Measurements from ENCODE around the gene CABP4.
A peak's percentile ranks its signal among the peaks of the same experiment; 100 is the strongest.
"Not testable (repeated sequence)": the region's sequence is repeated elsewhere in the genome, so short reads cannot be mapped to it uniquely, and the experiment has no call there.

The CABP4 gene

GRCh38 chr11:67456068-67456705, 1.0 kb downstream of the CABP4 start:
- DNase-seq, result no peak

GRCh38 chr11:67457453-67457852, 2.3 kb downstream of the CABP4 start:
- no peak for DNase-seq

- DNase-seq, result no peak
Observed at GRCh38 chr11:67458266-67458665, 3.1 kb downstream of the CABP4 start.

- no peak for DNase-seq
Observed at GRCh38 chr11:67463186-67463585, 8.0 kb downstream of the CABP4 start.

- no peak for DNase-seq
Observed at GRCh38 chr11:67463680-67464410, 8.7 kb downstream of the CABP4 start.

DNA sequence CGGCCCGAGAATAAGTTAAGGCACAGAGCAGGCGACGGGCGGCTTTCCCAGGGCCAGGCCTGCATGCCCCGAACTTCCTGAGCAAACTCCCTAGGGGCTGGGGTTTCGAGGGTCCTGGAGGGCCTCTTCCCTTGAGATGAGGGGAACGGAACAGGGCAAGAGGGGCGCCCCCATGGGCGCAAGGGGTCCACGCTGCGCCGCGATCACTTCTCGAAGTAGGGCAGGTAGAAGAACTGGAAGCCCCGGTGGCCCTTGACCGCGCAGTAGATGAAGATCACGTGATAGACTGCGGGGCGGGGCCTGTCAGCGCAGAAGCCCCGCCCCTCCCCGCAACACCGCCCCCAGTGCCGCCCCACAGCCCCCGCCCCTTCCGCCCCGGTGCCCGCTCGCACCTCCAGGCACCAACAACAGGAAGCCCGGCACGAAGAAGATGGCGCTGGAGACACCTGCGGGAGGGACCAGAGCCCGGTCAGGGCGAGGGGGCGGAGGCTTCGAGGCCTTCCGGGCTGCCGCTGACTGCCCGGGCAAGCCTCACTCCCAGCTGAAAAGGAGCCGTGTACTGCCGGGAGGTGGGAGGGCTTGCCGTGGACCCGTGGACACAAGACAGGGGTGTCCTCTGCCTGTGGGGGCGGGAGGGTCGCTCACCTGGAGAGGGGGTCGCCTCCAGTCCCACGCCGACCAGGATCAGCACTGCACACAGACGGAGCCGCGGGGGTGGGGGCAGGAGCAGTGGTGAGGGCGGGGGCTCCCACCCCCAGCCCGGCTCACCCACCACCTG, 9.4 kb downstream of the CABP4 start:
- DNase-seq, result peak; percentile 60

- no peak for DNase-seq
Observed at GRCh38 chr11:67465189-67465510, 10.0 kb downstream of the CABP4 start.

DNA sequence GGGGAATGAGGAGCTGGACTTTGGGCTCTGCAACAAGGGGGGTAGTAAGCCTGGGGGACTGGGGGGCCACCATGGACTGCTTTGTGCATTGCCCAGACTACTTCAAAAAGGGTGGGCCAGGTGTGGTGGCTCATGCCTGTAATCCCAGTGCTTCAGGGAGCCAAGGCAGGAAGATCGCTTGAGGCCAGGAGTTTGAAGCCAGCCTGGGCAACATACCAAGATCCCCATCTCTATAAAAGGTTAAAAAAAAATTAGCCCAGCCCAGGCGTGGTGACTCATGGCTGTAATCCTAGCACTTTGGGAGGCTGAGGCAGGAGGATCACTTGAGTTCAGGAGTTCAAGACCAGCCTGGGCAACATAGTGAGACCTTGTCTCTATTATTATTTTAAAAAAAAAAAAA, 10.4 kb downstream of the CABP4 start:
- not testable (repeated sequence) for DNase-seq

DNA sequence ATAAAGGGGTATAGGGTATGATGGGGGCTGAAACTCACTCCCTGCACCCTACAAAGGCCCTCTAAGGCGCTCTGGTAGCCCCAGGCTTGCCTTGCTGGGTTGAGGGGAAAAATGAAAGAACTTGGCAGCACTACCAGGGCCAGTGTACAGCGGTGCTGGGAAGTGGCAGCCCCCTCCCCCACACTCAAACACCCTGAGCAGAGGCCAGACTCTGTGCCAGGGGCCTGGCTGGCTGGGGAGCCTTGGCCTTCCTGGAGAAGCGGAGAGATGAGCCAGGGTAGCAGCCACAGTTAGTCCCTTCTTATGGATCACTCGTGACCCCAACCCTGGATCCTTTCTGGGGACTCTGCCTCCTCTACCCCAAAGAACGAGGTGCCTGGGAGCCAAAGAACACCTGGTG, 11.2 kb downstream of the CABP4 start:
- DNase-seq, result no peak

- DNase-seq, result no peak
Observed at GRCh38 chr11:67466962-67467771, 12.0 kb downstream of the CABP4 start.

DNA sequence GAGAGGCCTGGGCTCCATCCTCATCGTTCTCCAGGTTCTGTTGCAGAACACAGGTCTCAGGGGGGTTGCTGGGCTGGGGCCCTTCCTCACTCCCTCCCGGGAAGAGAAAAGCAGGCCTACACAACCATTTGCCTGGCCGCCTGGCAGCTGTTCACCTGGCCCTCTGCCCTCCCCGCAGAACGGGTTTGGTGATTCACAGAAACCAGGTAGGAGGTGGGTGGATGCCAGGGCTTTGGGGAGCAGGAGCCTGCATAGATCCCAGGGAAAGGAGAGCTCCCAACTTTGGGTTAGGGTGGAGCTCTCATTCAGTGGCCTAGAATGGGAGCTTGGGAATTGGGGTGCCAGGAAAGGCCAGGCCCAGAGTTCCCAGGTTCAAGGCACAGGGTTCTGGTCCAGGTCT, 12.9 kb downstream of the CABP4 start:
- no peak for DNase-seq

- peak; percentile 30 for DNase-seq
Observed at GRCh38 chr11:67468456-67468758, 13.3 kb downstream of the CABP4 start.

GRCh38 chr11:67468759-67469507, 13.8 kb downstream of the CABP4 start, which contains the start of gene TMEM134:
TSS of gene TMEM134 (minus strand) at chr11:67469251. CDS start at chr11:67469192, 59 bp downstream.
- DNase-seq, result peak; percentile 94

GRCh38 chr11:67469508-67469811, 14.3 kb downstream of the CABP4 start:
- DNase-seq, result no peak

- no peak for DNase-seq
Observed at GRCh38 chr11:67470337-67471002, 15.3 kb downstream of the CABP4 start.

GRCh38 chr11:67472882-67473281, 17.7 kb downstream of the CABP4 start:
- DNase-seq, result no peak

DNA sequence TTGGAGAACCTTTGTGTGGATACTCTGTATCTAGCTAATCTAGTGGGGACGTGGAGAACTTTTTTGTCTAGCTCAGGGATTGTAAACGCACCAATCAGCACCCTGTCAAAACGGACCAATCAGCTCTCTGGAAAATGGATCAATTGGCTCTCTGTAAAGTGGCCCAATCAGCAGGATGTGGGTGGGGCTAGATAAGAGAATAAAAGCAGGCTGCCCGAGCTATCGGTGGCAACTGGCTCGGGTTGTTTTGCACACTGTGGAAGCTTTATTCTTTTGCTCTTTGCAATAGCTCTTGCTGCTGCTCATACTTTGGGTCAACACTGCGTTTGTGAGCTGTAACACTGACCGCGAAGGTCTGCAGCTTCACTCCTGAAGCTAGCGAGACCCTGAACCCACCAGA, 21.5 kb downstream of the CABP4 start:
- DNase-seq, result not testable (repeated sequence)

DNA sequence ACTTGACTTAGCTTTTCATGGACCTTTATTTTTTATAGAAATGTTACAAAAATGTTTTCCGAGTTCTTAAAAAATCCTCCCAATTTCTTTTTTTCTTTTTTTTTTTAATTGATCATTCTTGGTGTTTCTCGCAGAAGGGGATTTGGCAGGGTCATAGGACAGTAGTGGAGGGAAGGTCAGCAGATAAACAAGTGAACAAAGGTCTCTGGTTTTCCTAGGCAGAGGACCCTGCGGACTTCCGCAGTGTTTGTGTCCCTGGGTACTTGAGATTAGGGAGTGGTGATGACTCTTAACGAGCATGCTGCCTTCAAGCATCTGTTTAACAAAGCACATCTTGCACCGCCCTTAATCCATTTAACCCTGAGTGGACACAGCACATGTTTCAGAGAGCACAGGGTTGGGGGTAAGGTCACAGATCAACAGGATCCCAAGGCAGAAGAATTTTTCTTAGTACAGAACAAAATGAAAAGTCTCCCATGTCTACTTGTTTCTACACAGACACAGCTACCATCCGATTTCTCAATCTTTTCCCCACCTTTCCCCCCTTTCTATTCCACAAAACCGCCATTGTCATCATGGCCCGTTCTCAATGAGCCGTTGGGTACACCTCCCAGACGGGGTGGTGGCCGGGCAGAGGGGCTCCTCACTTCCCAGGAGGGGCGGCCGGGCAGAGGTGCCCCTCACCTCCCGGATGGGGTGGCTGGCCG, 22.3 kb downstream of the CABP4 start:
- DNase-seq, result not testable (repeated sequence)

DNA sequence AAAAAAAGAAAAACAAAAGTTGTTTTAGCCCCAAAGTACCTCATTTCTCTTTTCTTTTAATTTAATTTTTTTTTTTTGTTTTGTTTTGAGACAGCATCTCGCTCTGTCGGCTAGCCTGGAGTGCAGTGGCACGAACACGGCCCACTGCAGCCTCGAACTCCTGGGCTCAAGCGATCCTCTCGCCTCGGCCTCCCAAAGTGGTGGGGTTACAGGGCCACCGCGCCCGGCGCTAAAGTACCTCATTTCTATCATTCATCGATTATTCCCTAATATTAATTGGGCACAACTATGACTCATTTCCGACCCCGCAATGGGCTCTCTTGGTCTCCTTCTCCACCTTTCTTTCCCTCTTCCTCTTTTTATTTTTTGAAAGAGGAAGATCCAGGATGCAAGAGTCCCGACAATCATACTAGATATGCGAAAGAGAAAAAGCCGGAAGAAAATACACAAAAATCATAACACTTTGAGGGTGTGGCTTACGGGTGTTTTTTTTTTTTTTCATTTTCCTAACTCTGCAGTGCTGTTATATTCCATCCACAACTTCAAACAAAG, 27.2 kb downstream of the CABP4 start:
- DNase-seq, result no peak

GRCh38 chr11:67482827-67483798, 28.0 kb downstream of the CABP4 start, which contains the start of gene AIP:
TSS of gene AIP (plus strand) at chr11:67483026. CDS start at chr11:67483159, 133 bp downstream.
- peak; percentile 97 for DNase-seq
